ENCODE data around the gene UGT1A10. TPM values are rescaled to one million over a fixed set of nuclear protein-coding genes. Genes with fewer than 3 reads are reported as not detected.

The UGT1A10 gene
- total and polyA plus RNA-seq, 4 donors = 0.03 to 0.14 TPM; not detected in 2

DNA sequence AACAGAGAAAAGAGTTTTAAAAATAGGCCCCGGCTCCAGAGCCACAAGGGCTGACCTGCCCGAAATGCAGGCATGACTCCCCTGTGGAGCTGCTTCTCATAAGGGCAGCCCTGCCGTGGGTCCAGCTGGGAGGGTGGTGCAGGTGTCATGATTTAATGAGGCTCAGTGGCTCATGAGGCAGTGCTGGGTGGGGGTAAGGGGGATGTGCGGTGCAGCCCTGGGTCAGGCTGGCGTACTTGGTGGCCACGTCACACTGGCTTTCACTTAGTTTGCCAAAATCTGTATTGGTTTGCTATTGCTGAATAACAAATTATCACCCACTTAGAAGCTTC is 184.5 kb downstream of the UGT1A10 start:
- Histone ChIP-seq H3K9ac (ENCODE audit: insufficient read depth in 1 of 2, low read length in 2 of 2) (no peak overlapping the region), H3K4me1 (ENCODE audit: control insufficient read depth in 5 of 5, insufficient read depth in 5 of 5, low read length in 5 of 5) (no peaks in the 10 kb centered on the region), H3K27ac (ENCODE audit: low read depth in 1 of 2, low read length in 1 of 2) (no peak overlapping the region), H3K9me3 (ENCODE audit: control insufficient read depth in 4 of 4, insufficient read depth in 3 of 4, low read length in 3 of 4) (peaks cover 0 to 2% (median 0%) of the 10 kb centered on the region in 4 donors), H3K36me3 (ENCODE audit: control insufficient read depth in 4 of 4, insufficient read depth in 4 of 4, low read length in 4 of 4) (no peaks in the 10 kb centered on the region), H3K4me3 (no peak overlapping the region), H3K27me3 (ENCODE audit: control insufficient read depth in 3 of 3, insufficient read depth in 3 of 3, low read length in 2 of 3) (no peaks in the 10 kb centered on the region)
- ATAC-seq (ENCODE audit: insufficient read depth, low FRiP score) (no peak), DNase-seq (no peak)
- WGBS, 2 donors = 85 to 90% methylated on average over 6 of the region's 6 CpGs
- TF ChIP-seq, protein P1, sequence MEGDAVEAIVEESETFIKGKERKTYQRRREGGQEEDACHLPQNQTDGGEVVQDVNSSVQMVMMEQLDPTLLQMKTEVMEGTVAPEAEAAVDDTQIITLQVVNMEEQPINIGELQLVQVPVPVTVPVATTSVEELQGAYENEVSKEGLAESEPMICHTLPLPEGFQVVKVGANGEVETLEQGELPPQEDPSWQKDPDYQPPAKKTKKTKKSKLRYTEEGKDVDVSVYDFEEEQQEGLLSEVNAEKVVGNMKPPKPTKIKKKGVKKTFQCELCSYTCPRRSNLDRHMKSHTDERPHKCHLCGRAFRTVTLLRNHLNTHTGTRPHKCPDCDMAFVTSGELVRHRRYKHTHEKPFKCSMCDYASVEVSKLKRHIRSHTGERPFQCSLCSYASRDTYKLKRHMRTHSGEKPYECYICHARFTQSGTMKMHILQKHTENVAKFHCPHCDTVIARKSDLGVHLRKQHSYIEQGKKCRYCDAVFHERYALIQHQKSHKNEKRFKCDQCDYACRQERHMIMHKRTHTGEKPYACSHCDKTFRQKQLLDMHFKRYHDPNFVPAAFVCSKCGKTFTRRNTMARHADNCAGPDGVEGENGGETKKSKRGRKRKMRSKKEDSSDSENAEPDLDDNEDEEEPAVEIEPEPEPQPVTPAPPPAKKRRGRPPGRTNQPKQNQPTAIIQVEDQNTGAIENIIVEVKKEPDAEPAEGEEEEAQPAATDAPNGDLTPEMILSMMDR (IDR thresholded peaks at IDR 0.05; ENCODE audit: control extremely low read depth, extremely low read depth) = no peak

DNA sequence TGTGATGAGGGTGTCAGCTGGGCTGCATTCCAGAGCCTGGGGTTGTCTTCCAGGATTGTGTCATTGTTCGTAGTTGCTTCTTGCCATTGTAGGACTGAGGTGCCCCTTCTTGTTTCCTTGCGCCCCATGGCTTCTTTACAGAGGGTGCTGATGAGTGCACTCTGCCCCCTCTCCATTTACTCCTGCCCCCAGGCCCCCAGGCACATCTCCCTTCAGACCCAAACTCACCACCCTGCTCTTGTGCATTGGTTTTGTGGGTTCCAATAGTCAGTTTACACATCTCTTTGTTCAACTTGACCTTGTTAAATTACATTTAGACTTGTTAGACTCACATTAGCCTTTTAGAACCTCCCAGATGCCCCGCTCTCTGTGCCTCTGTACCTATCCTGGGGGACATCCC is 184.9 kb downstream of the UGT1A10 start:
- Histone ChIP-seq H3K4me1 (ENCODE audit: control insufficient read depth in 5 of 5, insufficient read depth in 5 of 5, low read length in 5 of 5) (no peaks in the 10 kb centered on the region), H3K27ac (ENCODE audit: low read depth in 1 of 2, low read length in 1 of 2) (no peak overlapping the region), H3K4me3 (no peak overlapping the region), H3K36me3 (ENCODE audit: control insufficient read depth in 4 of 4, insufficient read depth in 4 of 4, low read length in 4 of 4) (no peaks in the 10 kb centered on the region), H3K9ac (ENCODE audit: insufficient read depth in 1 of 2, low read length in 2 of 2) (no peak overlapping the region), H3K9me3 (ENCODE audit: control insufficient read depth in 4 of 4, insufficient read depth in 3 of 4, low read length in 3 of 4) (peaks cover 0 to 2% (median 0%) of the 10 kb centered on the region in 4 donors), H3K27me3 (ENCODE audit: control insufficient read depth in 3 of 3, insufficient read depth in 3 of 3, low read length in 2 of 3) (no peaks in the 10 kb centered on the region)
- 92 to 98% methylated on average over 3 of the region's 3 CpGs for WGBS, 2 donors
- TF ChIP-seq, protein P1 (IDR thresholded peaks at IDR 0.05; ENCODE audit: control extremely low read depth, extremely low read depth) = no peak
- DNase-seq (no peak), ATAC-seq (ENCODE audit: insufficient read depth, low FRiP score) (no peak)

DNA sequence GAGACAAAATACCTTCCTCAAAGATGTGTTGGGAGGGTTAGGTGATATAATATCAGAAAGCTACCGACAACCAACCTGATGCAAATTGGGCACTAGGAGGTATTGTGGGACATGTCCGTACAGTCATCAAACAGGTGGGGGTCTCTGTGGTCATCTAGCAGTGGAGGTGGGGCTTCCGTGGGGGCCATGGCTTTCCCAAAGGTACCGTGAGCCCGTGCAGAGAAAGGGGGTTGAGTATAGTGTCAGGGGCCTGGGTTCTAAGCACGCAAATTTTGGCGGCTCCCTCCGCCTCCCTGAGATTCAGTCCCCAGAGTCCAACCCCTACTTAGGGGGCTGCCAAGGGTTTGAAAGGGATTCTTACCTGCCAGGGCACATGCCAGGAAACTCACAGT is 185.5 kb downstream of the UGT1A10 start:
- DNase-seq = no peak
- ATAC-seq (ENCODE audit: insufficient read depth, low FRiP score) = no peak
- 92 to 95% methylated on average over 8 of the region's 8 CpGs for WGBS, 2 donors

More for the DNA sequence above, 185.5 kb downstream of the UGT1A10 start:
- peaks cover 0 to 2% (median 0%) of the 10 kb centered on the region in 4 donors for H3K9me3 ChIP-seq (ENCODE audit: control insufficient read depth in 4 of 4, insufficient read depth in 3 of 4, low read length in 3 of 4)
- TF ChIP-seq, protein P1 (IDR thresholded peaks at IDR 0.05; ENCODE audit: control extremely low read depth, extremely low read depth) = no peak
- no peak overlapping the region for H3K4me3 ChIP-seq
- no peaks in the 10 kb centered on the region for H3K36me3 ChIP-seq (ENCODE audit: control insufficient read depth in 4 of 4, insufficient read depth in 4 of 4, low read length in 4 of 4)
- H3K4me1 ChIP-seq (ENCODE audit: control insufficient read depth in 5 of 5, insufficient read depth in 5 of 5, low read length in 5 of 5) = no peaks in the 10 kb centered on the region
- no peak overlapping the region for H3K9ac ChIP-seq (ENCODE audit: insufficient read depth in 1 of 2, low read length in 2 of 2)
- no peak overlapping the region for H3K27ac ChIP-seq (ENCODE audit: low read depth in 1 of 2, low read length in 1 of 2)
- H3K27me3 ChIP-seq (ENCODE audit: control insufficient read depth in 3 of 3, insufficient read depth in 3 of 3, low read length in 2 of 3) = no peaks in the 10 kb centered on the region

Data from lung (tissue), 12 donors.